Testis (tissue), 2 donors: ENCODE measurements around the gene ATP1A1.

Experiments used
- POLR2A ChIP-seq: fragments of 450-650 bp; IDR thresholded peaks from one replicate; pipeline ENCODE4 v1.6.1; 2017; ENCODE audit warnings: antibody characterized with exemption, mild to moderate bottlenecking, moderate library complexity
- TF ChIP-seq, protein P1 (sequence below), 3 experiments: fragments of 450-650 bp in 2 of 3; fragments of 200-600 bp in 1 of 3; sonication (generic) in 1 of 3; IDR thresholded peaks; one replicate each; pipeline ENCODE4 v1.5.1; 2016 to 2019; ENCODE audit warnings: antibody characterized with exemption in 3 of 3, mild to moderate bottlenecking in 2 of 3, moderate library complexity in 1 of 3

DNA sequence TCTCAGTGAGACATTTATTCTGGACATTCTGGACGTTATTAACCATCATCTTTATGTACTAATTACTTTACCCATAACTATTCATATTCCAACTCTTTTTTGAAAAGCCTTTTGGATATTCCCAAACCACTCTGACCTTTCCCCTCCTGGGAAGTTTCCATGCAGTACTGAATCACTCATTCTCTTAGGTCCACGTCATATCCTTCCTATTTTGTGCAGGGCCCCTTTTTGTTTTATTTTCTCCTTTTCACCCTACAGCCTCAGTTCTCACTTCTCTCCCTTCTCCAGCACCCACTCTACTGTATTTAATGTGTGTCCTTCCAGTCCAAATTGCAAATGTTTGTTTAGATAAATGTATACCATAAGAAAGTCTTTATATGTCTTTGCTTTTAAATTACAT is 16.4 kb upstream of the ATP1A1 start:
- TF ChIP-seq, protein P1, sequence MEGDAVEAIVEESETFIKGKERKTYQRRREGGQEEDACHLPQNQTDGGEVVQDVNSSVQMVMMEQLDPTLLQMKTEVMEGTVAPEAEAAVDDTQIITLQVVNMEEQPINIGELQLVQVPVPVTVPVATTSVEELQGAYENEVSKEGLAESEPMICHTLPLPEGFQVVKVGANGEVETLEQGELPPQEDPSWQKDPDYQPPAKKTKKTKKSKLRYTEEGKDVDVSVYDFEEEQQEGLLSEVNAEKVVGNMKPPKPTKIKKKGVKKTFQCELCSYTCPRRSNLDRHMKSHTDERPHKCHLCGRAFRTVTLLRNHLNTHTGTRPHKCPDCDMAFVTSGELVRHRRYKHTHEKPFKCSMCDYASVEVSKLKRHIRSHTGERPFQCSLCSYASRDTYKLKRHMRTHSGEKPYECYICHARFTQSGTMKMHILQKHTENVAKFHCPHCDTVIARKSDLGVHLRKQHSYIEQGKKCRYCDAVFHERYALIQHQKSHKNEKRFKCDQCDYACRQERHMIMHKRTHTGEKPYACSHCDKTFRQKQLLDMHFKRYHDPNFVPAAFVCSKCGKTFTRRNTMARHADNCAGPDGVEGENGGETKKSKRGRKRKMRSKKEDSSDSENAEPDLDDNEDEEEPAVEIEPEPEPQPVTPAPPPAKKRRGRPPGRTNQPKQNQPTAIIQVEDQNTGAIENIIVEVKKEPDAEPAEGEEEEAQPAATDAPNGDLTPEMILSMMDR (IDR thresholded peaks at IDR 0.05) = no peak
- no peak for TF ChIP-seq POLR2A
